ENCODE measurements around the gene FOXG1.

DNA sequence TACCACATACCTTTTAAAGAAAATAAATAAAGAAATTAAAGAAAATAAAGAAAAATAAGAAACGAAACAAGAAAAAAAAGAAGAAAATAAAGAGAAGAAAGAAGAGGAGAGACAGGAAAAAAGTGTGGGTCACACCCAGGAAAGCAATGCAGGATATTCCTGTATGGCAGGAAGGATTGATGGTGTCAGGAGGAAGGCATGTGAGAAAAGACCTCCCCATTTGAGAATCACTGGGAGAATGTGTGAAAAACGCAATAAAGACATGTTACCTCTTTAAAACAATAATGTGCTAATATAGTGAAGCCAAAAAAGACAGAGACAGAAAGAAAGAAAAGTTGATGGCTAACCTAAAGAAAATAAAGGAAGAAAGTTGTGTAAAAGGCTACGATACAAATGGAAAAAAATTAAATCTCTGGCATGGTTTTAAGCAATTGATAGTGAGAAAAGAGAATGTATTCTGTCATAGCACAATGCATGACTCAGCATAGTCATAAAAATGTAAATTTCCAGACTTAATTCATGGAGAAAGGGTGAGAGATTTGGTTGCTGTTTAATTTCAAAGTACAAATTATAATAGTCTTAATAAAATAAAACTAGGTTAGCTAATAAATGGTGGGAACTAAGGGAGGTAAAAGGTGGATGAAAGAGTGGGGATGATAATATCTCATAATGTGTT is 24.3 kb upstream of the FOXG1 start:
- TF ChIP-seq EP300 (IDR thresholded peaks at IDR 0.05) = no peak
- TF ChIP-seq, protein P1, sequence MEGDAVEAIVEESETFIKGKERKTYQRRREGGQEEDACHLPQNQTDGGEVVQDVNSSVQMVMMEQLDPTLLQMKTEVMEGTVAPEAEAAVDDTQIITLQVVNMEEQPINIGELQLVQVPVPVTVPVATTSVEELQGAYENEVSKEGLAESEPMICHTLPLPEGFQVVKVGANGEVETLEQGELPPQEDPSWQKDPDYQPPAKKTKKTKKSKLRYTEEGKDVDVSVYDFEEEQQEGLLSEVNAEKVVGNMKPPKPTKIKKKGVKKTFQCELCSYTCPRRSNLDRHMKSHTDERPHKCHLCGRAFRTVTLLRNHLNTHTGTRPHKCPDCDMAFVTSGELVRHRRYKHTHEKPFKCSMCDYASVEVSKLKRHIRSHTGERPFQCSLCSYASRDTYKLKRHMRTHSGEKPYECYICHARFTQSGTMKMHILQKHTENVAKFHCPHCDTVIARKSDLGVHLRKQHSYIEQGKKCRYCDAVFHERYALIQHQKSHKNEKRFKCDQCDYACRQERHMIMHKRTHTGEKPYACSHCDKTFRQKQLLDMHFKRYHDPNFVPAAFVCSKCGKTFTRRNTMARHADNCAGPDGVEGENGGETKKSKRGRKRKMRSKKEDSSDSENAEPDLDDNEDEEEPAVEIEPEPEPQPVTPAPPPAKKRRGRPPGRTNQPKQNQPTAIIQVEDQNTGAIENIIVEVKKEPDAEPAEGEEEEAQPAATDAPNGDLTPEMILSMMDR (IDR thresholded peaks at IDR 0.05) = no peak
- TF ChIP-seq POLR2A (IDR thresholded peaks at IDR 0.05) = no peak
- TF ChIP-seq POLR2AphosphoS5 (IDR thresholded peaks at IDR 0.05) = no peak
